T-helper 2 cell treated with Interferon-gamma antibody and Interleukin-4, amounts not matched to agents 100 ng/mL and 5 ng/mL, for 36 hours (primary cell): ENCODE measurements around the gene ADAM30. TPM values are rescaled to one million over a fixed set of nuclear protein-coding genes. Genes with fewer than 3 reads are reported as not detected.

Experiments
- total RNA-seq: library from RNA; stranded (reverse); gene quantifications from 2 replicates; pipeline ENCODE4 v1.2.3, GENCODE V29; 2022

The ADAM30 gene
- total RNA-seq, 1 donor from 2014 or later = not detected

Other genes with a start within 250 kb of the ADAM30 start
- gene ZNF697, start 248.2 kb downstream of the ADAM30 start, total RNA-seq = 2.5 and 2.7 TPM in 2 replicates
- gene PHGDH, start 184.6 kb downstream of the ADAM30 start, total RNA-seq = 87.4 and 89.1 TPM in 2 replicates
- gene HMGCS2, start 127.6 kb downstream of the ADAM30 start, total RNA-seq = not detected in 2 replicates
- not detected in 2 replicates for gene REG4, start 85.1 kb downstream of the ADAM30 start, total RNA-seq
- gene NOTCH2, start 173.1 kb upstream of the ADAM30 start, total RNA-seq = 107 and 112 TPM in 2 replicates